Activated T-cell treated with anti-CD3 and anti-CD28 coated beads for 48 hours (primary cell): ENCODE data around the gene SART1.

ENCODE experiments used
- DNase-seq: peaks from one replicate; pipeline ENCODE4 v3.0.0-alpha.2; 2020; ENCODE audit warnings: low read depth

The SART1 gene

GRCh38 chr11:65967329-65967934 lies 5.9 kb downstream of the SART1 start:
- no peak for DNase-seq

DNA sequence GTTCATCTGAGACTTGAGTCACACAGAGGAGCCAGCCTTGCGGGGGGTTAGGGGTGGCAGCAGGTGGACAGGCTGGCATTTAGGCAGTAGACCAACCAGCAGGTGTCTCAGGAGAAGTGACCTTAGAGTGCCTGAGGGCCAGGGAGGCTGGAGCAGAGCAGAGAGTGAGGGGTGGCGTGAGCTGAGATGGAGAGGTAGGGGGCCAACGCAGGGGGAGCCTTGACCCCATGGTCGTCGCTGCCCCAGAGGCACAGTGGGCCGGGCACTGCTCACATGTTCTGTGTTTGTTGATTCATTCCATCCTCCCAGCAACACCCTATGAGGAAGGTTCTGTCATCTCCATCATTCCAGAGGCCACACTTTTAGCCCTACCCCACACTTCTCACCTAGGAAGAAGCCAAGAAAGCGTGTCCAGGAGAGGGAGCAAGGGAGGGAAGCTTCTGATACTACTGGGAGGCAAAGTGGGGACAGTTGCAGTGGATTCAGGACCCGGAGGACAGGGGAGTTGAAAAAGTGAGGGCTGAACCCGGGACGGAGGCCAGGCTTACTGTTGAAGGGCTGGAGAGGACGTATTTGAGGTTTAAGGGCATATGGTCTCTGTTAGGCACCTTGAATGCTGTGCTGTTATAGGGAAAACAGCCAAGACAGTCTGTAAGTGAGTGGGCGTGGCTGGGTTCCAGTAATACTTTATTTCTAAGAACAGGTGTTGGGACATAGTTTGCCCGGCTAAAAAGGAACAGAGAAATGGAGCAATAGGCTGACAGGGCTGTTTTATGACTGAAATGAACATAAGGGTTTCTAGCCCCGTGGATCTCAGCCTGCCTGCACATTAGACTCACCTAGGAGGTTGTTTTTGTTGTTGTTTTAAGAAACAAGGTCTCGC lies 7.3 kb downstream of the SART1 start:
- DNase-seq, result no peak

GRCh38 chr11:65972116-65972515 lies 10.6 kb downstream of the SART1 start:
- DNase-seq, result no peak

GRCh38 chr11:65973439-65974110 lies 12.0 kb downstream of the SART1 start:
- no peak for DNase-seq

DNA sequence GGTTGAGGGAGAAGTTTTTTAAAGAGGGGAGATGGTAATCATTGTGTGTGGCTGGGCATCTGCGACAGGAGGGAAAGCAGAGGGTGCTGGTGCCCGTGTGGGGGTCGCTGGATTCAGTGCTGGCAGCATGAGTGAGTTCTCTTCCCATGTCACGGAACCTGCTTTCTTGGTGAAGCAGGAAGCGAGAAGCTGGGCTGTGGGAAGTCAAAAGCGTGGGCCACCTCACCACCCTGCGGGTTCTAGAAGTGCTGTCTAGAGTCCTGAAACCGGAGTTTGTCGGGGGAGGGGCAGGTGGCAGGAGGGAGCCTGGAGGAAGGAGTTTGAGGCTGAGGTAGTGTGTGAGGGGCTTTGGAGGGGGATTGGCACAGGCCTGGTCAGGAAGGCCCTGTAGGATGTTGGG lies 14.2 kb downstream of the SART1 start:
- no peak for DNase-seq

GRCh38 chr11:65976216-65977176 lies 15.0 kb downstream of the SART1 start:
- no peak for DNase-seq

- DNase-seq, result no peak
These were observed 16.3 kb downstream of the SART1 start for GRCh38 chr11:65977621-65978390.

- DNase-seq, result no peak
These were observed 17.1 kb downstream of the SART1 start for GRCh38 chr11:65978391-65979238.

DNA sequence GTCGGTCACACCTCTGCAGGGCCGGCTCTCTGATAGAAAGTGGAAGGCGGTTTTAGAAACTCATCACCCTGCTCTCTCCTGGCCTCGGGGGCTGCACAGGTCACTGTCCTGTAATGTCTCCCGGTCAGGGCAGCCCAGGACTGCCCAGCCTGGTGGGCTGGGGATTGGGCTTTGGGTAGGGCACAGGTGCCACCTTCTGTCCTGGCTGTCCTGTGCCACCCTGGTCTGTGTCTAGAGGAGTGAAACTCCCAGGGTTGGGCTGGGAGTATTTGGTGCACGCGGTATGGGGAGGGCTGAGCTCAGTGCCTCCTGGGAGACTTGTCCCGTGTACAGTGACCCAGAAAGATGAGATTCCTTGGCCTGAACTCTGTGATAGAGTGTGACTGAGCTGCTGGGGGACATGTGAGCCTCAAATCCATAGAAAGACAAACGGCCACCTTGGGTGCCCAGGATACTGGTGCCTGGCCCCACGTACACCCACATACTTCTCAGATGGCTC lies 17.8 kb downstream of the SART1 start:
- no peak for DNase-seq

DNA sequence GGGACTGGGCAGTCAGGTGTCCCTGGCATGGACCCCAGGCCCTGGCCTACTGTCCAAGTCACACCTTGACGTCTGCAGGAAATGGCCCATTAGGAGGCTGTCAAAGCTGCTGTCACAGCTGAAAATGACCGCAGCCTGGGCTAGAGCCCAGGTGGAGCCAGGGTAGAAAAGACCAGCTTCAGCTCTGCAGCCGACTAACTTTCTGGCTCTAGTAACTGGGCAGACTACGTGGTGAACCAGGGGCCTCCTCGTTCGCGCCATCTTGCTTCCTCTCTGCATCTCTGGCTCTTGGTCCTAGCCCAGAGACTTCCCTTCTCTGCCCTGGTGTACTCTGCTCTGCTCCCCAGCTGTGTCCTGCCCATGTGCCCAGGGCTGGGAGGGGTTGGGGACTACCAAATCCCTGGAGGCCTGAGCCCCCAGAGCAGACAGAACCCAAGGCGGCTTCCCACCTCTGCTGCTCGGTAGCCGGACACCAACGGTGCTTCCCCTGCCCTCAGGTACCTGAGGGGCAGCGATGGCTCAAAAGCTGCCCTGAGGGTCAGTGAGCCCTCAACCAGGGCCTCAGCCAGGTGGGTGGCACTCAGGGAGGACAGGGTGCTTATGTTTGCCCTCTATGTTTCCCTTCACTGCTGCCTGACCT lies 19.7 kb downstream of the SART1 start:
- DNase-seq, result no peak

- no peak for DNase-seq
These were observed 20.7 kb downstream of the SART1 start for GRCh38 chr11:65981972-65982823.

DNA sequence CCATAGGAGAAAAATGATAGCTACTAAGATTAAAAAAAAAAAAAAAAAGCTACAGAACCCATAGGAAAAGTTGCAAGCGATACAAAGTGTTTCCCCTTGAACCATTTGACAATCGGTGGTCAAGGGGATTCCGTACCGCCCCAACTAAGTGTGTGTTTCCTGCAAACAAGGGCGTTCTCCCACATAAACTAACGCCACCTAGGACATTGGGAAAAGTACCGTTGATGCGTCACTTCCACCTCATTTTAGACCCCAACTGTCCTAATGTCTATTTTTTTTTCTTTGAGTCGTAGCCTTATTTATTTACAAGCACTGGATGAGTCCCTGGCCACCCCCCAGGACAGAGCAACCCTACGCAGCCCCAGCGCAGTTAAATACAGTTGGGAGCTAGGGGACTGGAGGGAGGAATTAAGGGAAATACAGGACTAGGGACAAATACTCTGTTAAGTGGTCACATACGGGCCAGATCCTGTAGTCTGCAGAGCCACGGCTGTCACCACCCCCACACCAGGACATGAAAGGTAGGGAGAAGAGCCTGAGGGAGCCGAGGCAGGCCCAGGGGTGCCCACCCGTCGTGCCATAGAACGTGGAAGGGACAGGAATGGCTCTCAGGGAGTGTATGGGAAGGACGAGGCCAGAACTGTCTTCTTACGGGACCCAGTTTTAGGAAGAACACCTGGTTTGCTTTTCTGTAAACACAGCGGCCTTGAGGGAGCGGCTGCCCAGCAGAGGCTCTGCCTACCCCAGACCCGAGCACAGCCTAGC lies 21.5 kb downstream of the SART1 start:
- no peak for DNase-seq

- DNase-seq, result no peak
These were observed 22.1 kb downstream of the SART1 start for GRCh38 chr11:65983589-65983987.

GRCh38 chr11:65987336-65987735 lies 25.8 kb downstream of the SART1 start:
- DNase-seq, result no peak

- DNase-seq, result peak; percentile 78
These were observed 27.5 kb downstream of the SART1 start for GRCh38 chr11:65988791-65989592.

GRCh38 chr11:65992056-65992455 lies 30.5 kb downstream of the SART1 start:
- no peak for DNase-seq

GRCh38 chr11:65997286-65997685 lies 35.8 kb downstream of the SART1 start:
- DNase-seq, result no peak
